NCI-H1105 treated with DMSO at 0.1 percent for 48 hours (cell line): ENCODE results near the gene CFAP206.

Experiments
- DNase-seq: peaks from one replicate; lab custom pipeline; 2025; lab: John Stamatoyannopoulos, UW

The CFAP206 gene

DNA sequence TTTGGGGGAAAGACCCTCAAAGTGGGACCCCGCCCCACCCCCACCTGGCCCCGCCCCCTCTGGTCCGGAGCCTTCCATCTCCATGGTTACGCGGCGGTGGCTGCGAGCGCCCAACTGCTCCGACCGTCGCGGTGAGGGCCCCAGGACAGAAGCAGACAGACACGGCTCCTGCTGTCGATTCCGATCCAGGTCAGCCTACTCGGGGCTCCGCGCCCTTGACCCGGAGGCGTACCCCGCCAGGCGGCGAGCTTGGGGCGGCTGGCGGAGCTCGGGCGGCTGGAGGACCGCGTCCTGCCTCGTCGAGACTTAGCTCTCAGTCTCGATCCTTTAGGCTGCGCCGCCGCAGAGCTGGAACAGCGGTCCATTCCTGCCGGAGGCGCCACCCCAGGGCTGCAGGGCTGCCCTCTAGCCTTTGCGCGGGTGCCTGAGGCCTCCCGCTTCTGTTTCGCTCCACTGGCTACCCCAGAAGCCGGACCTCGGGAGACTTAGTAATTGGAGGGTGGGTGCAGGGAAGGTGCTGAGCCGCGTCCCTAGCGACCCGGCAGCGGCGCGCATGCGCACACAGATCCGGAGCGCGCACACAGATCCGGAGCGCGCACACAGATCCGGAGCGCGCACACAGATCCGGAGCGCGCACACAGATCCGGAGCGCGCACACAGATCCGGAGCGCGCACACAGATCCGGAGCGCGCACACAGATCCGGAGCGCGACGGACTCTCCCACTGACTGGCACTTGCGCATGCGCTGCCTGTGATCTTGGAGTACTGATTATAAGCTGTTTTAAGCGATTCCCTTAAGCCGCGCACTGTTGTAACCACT lies at the start of gene CFAP206:
CFAP206 (plus strand) TSS at position 72 of the 820 bp plus-strand sequence. CDS start 1,868 bp downstream, outside the sequence.
- peak; percentile 88 for DNase-seq

DNA sequence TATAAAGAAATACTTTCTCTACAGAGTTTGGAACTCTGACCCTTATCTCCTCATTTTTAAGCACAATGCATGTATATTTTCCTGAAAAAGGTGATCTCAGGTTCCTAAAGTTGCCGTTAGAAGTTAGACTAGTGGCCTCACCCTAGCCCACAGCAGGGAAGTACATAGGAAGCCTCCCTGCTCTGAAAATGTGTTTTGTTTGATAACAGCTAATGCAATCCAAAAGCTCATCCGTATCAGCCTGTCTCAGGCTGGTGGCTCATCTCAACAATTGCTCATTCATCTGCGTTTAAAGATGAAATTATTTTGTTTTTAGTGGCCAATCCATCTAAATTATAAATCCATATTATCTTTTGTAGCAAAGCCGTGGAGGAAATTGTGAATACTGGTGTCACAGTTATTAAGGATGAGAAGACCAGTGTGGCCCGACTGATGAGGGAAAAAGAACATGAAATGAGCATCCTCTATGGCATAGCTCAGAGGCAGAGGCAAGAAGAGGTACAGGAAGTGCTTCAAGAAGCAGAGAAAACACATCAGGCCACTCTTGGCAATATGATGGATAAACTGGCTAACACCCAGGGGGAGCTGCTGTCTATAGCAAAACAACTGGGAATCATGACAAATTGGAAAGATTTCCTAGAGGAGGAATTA lies 43.0 kb upstream of the CFAP206 start:
- no peak for DNase-seq

DNA sequence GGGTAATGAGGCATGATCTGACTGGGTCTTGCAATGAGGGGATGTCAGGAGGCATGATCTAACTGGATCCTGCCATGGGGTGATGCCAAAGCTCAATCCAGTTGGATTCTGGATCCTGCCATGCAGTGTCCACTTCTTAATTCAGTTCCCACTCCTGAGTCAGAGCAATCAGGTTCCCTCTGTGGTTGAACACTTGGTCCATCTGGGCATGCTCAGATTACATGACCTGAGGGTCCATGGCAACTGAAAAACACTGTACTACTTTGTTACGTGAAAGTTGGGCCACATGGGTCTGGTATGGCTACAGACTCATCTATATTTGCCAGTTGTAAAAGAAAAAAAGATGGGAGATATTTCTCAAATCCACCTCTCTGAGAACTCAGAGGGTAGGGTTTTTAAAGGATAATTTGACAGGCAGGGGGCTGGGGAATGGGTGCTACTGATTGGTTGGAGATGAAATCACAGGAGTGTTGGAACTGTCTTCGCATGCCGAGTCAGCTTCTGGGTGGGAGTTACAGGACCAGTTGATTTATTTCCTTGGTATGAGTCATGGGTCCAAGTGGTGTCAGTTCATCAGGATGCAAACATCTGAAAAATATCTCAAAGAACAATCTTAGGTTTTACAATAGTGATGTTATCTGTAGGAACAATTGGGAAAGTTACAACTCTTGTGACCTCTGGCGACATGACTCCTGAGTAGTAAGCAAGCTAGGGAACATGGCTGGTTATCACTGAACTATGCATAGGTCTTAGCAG lies 41.5 kb upstream of the CFAP206 start:
- no peak for DNase-seq

- DNase-seq, result no peak
These were observed 40.9 kb upstream of the CFAP206 start for GRCh38 chr6:87366899-87367298.

GRCh38 chr6:87373377-87373776 lies 34.4 kb upstream of the CFAP206 start:
- no peak for DNase-seq

GRCh38 chr6:87375315-87375714 lies 32.5 kb upstream of the CFAP206 start:
- peak; percentile 16 for DNase-seq

GRCh38 chr6:87376643-87377042 lies 31.1 kb upstream of the CFAP206 start:
- no peak for DNase-seq

DNA sequence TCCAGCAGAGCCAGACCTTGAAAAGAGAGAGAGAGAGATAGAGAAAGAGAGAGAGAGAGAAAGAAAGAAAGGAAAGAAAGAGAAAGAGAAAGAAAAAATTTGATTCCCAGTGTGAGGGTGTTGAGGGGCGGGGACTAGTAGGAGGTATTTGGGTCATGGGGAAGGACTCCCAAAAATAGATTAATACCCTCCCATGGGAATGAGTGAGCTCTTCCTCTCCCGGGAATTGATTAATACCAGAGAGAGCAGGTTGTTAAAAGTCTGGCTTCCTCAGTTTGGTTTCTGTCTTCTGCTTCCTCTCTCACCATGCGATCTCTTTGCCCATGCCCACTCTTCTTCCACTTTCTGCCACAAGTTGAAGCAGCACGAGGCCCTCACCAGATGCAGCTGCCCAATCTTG lies 28.8 kb upstream of the CFAP206 start:
- DNase-seq, result no peak

- DNase-seq, result peak; percentile 53
These were observed 24.9 kb upstream of the CFAP206 start for GRCh38 chr6:87382861-87383260.

GRCh38 chr6:87384038-87384437 lies 23.7 kb upstream of the CFAP206 start:
- no peak for DNase-seq

GRCh38 chr6:87384449-87384848 lies 23.3 kb upstream of the CFAP206 start:
- DNase-seq, result no peak

GRCh38 chr6:87391334-87391733 lies 16.4 kb upstream of the CFAP206 start:
- DNase-seq, result peak; percentile 44

DNA sequence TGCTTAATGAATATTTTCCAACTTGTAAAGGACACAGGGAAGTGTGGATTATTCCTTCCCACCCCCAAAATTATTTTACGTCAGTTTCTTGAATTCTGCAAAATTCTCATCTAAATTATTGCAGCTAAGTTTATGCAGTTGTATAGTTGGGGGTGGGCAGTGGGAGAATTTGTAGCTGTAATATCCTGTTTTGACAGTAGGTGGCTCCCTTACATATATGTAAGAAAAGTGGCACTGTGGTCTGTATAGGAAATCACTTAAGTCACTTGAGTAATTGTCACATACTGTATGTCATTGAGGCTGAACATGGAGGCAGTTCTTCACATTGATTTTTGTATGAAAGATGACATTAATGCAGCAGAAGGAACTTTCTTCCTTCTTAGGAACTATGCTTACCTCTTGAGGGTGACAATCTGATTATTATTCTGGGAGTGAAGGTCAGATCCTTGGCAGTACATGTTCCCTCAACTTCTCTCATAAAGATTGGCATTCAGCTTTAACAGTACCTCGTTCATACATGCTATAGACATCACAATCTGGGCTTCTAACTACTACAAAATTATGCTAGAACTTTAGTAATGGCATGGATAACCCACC lies 14.6 kb upstream of the CFAP206 start:
- DNase-seq, result peak; percentile 73

DNA sequence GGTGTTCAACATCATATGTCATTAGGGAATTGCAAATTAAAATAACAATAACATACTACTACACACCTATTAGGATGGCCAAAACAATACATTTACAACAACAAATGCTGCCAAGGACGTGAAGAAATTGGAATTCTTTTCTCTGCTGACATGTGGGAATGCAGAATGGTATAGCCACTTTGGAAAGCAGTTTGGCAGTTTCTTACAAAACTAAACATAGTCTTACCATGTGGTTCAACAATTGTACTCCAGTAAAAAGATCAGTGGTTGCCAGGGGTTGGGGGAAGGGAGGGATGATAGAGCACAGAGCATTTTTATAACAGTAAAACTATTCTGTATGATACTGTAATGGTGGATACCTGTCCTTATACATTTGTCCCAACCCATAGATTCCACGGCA lies 12.3 kb upstream of the CFAP206 start:
- no peak for DNase-seq

GRCh38 chr6:87396595-87397392 lies 11.0 kb upstream of the CFAP206 start:
- no peak for DNase-seq

- DNase-seq, result no peak
These were observed 10.1 kb upstream of the CFAP206 start for GRCh38 chr6:87397656-87398055.

DNA sequence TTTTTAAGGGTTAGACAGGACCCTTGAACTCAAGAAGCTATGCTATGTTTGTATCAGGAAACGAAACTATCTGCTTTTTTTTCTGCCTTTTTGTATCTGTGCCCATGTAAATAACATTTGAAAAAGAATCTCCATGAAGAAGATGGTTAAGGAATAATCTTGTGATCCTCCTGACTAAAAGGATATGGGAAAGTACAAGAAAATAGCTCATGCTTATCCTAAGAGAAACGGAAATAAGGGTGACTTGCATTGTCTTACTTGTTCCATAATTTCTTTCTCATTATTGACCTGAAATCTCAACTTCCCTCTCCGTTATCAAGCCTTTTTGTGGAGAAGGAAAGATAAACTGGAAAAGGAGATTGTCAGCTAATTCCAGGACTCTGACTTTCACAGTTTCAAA lies 5.9 kb upstream of the CFAP206 start:
- no peak for DNase-seq

- DNase-seq, result peak; percentile 74
These were observed 241 bp upstream of the CFAP206 start for GRCh38 chr6:87407561-87407900.

DNA sequence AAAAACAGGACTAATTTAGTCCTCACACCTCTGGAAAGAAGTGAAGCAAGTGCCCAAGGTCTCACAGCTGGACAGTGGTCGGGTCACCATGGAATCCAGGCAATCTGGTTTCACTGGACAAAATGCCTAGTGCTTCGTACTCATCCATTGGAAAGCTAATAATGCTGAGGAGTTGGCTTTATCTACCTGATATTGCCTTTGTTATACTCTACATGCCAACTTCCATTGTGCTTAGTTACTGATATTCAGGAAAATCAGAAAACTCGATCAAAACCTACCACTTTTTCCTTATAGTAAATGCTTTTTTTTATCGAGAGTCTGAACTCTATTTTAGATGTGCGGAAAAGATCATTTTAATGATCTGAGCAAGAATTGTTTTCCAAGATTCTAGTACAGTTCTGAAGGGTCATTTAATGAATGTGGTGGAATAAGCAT lies 966 bp downstream of the CFAP206 start:
- no peak for DNase-seq

DNA sequence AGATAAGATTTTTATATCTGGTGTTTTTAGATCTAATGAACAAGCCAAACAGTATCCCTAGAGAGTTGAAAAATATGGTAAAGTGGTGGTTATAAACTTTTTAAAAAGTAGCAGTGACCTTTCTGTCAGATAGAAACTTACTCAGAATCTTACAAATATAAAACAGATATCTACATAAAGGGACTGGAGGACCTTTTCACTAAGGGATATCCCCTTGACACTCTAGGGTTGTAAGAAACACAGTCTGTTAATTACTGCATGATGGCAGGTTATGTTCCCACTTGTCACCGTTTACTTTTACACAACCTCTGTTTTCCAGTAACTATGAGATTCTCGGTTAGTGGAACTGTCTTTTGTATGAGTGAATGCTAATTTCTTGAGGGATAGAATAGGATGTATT lies 11.5 kb downstream of the CFAP206 start:
- DNase-seq, result no peak

DNA sequence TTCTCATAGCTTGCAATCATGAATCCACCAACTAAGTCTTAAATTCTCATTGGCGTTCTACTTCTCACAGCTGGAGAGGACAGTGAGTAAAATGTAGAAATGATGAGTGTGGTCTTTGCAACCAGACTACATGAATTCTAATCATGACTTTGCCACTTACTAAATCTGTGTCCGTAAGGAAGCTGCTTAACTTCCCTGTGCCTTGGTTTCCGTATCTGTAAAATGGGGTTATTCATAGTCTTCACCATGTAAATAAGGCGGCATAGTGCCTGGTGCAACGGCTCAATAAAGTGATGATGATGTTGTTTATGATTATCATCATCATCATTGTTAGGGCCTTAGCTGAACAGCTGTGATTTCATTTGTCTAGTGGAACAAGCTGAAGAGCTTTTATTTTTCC lies 12.6 kb downstream of the CFAP206 start:
- no peak for DNase-seq

DNA sequence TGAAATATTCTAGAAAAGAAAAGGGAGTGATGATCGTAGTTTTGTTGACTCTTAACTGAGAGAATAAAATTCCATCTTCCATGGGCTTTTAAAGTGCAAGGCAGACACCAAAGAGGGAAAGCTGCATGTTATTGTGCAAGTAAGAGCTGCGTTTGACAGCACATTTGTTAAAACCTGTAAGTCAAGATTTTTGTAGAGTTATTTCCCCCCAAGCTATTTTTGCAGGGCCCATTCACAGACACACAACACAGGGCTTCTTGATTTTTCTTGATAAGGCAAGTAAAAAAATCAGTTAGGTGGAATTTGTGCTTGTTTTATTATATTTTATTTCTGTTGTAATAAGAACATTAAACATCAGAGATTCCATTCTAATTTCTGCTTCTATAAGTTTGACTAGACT lies 13.8 kb downstream of the CFAP206 start:
- no peak for DNase-seq
